Caco-2 (cell line): ENCODE results near the gene PLXDC1. TPM values are rescaled to one million over a fixed set of nuclear protein-coding genes. Genes with fewer than 3 reads are reported as not detected.

Experiments
- BruUV-seq: library from RNA; stranded (reverse); fragments of 400-500 nt; replicated peaks from 2 replicates; lab custom pipeline; 2021; lab: Mats Ljungman, UMichigan
- CTCF ChIA-PET: fragments of 300-600 bp; sonication (Branson Sonifier 250); formaldehyde crosslinking; loops from one replicate; lab custom pipeline; 2022; ENCODE audit warnings: antibody characterized with exemption; lab: Charles Lee
- POLR2A ChIA-PET: fragments of 300-600 bp; sonication (Branson Sonifier 250); formaldehyde crosslinking; loops from one replicate; lab custom pipeline; 2022; ENCODE audit warnings: antibody characterized with exemption; lab: Charles Lee
- DNase-seq, 2 experiments: peaks; one replicate each; pipeline versions ENCODE4 v3.0.0 to v3.0.0-alpha.2; 2020 to 2022
- H3K27me3 ChIP-seq: replicated peaks from 2 replicates; pipeline ENCODE4 v1.6.0; 2011; ENCODE audit warnings: low read length; ENCODE audit not compliant: control insufficient read depth, insufficient read depth
- H3K36me3 ChIP-seq: 2 replicates; pipeline ENCODE4 v1.5.1; 2011; ENCODE audit warnings: low read length; ENCODE audit not compliant: control insufficient read depth, insufficient read depth
- H3K4me1 ChIP-seq: fragments of 250-450 bp; sonication (Bioruptor Pico); 2 replicates; pipeline ENCODE4 v1.5.1; 2020; ENCODE audit warnings: mild to moderate bottlenecking
- H3K4me3 ChIP-seq: 2 replicates; pipeline ENCODE4 v1.5.1; 2011; ENCODE audit warnings: low read depth, mild to moderate bottlenecking, control low read depth, low read length
- H3K9me3 ChIP-seq: fragments of 250-450 bp; sonication (Bioruptor Pico); 2 replicates; pipeline ENCODE4 v1.5.1; 2020; ENCODE audit warnings: mild to moderate bottlenecking, moderate library complexity
- H3K27ac Mint-ChIP-seq: one replicate; pipeline ENCODE4 v1.8.0; 2022; ENCODE audit warnings: mixed read lengths; ENCODE audit not compliant: unreplicated experiment
- H3K27me3 Mint-ChIP-seq: one replicate; pipeline ENCODE4 v1.8.0; 2022; ENCODE audit warnings: mixed read lengths; ENCODE audit not compliant: insufficient read depth, unreplicated experiment
- H3K36me3 Mint-ChIP-seq: one replicate; pipeline ENCODE4 v1.8.0; 2022; ENCODE audit warnings: mild to moderate bottlenecking, mixed read lengths; ENCODE audit not compliant: insufficient read depth, unreplicated experiment
- H3K4me1 Mint-ChIP-seq: one replicate; pipeline ENCODE4 v1.8.0; 2022; ENCODE audit warnings: low read depth, mixed read lengths; ENCODE audit not compliant: unreplicated experiment
- H3K4me3 Mint-ChIP-seq: one replicate; pipeline ENCODE4 v1.8.0; 2022; ENCODE audit warnings: mild to moderate bottlenecking, moderate library complexity, mixed read lengths; ENCODE audit not compliant: unreplicated experiment
- H3K9me3 Mint-ChIP-seq: one replicate; pipeline ENCODE4 v1.8.0; 2022; ENCODE audit warnings: mixed read lengths; ENCODE audit not compliant: unreplicated experiment
- CTCF ChIP-seq, 2 experiments: fragments of 200-600 bp in 1 of 2; IDR thresholded peaks; 1 replicate in 1 of 2; 2 replicates in 1 of 2; pipeline versions ENCODE4 v1.5.1 to v1.8.0; 2011 to 2022; ENCODE audit warnings: antibody characterized with exemption in 1 of 2, control low read depth in 1 of 2, inconsistent platforms in 1 of 2, low read depth in 1 of 2, low read length in 1 of 2, mild to moderate bottlenecking in 1 of 2, moderate library complexity in 1 of 2; ENCODE audit not compliant: insufficient read depth in 1 of 2, severe bottlenecking in 1 of 2, unreplicated experiment in 1 of 2
- intact Hi-C: fragments of 100-400 bp; cut with micrococcal nuclease; formaldehyde crosslinking; loops from one replicate; pipeline ENCODE4 v1.10.0; 2022; ENCODE audit not compliant: unreplicated experiment
- total RNA-seq: library from RNA; stranded (reverse); gene quantifications from 2 replicates; pipeline ENCODE4 v1.2.3, GENCODE V29; 2022

Gene PLXDC1
- total RNA-seq, 1 experiment from 2014 or later = 0.14 TPM

DNA sequence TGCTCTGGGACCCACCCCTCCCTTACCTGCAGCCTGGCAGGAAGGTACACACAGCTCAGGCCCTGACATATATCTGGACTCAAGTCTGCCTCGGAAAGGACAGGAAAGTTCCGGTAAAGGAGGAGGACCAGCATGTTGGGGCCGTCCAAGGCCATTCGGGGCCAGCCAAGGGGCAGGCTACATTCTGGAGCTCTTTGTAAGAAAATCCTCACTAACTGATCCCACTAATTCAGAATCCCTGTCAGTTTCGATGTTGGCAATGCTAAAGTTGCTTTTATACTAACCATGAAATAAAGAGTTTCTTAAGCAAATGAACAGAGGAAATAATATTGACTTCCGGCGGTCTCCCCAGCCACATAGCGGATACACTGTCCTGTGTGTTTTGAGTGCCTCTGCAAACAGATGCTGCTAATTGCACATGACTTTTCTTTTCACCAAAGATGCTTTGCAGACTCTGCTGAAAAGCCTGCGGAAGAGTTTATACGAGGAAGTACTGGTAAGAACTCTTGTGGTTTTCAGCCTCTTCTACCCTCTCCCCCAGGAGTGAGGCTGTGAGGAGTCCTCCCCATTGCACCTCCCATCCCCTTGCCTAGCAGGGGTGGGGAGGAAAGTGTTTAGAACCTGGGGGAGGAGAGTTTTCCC is 54.8 kb downstream of the PLXDC1 start:
- no peak for TF ChIP-seq CTCF (IDR thresholded peaks at IDR 0.05; ENCODE audit: insufficient read depth in 1 of 2, low read depth in 1 of 2, low read length in 1 of 2, severe bottlenecking in 1 of 2, unreplicated experiment in 1 of 2)
- Mint-ChIP-seq H3K27me3 (no peaks in the 10 kb centered on the region), H3K4me3 (no peak overlapping the region), H3K4me1 (no peaks in the 10 kb centered on the region), H3K9me3 (no peaks in the 10 kb centered on the region), H3K36me3 (no peaks in the 10 kb centered on the region), H3K27ac (no peak overlapping the region)
- H3K4me1 ChIP-seq = no peaks in the 10 kb centered on the region
- CTCF ChIA-PET = no interaction called here
- H3K27me3 ChIP-seq = no peaks in the 10 kb centered on the region
- no peaks in the 10 kb centered on the region for H3K36me3 ChIP-seq
- POLR2A ChIA-PET = no interaction called here
- H3K9me3 ChIP-seq = no peaks in the 10 kb centered on the region
- no peak for DNase-seq
- no TSS peak for BruUV-seq
- no peak overlapping the region for H3K4me3 ChIP-seq
- intact Hi-C loops = no loop called here

DNA sequence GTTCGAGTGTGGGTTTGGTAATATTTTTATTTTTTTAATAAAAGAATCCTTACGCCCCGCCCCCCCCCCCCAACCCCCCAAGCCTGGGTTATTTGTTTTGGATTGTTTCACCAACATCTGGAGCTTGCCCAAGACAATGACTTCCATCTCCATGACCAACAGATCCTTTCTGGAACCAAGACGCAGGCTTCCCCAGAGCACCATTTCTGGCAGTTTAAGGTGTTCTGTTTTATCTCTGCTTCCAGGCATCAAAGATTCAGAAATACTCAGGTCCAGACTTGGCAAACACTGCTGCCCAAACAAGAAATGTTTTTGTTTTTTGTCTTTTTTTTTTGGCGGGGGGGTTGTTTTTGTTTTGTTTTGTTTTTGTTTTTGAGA is 56.1 kb downstream of the PLXDC1 start:
- H3K9me3 ChIP-seq = no peaks in the 10 kb centered on the region
- Mint-ChIP-seq H3K4me1 (no peaks in the 10 kb centered on the region), H3K4me3 (no peak overlapping the region), H3K9me3 (no peaks in the 10 kb centered on the region), H3K27me3 (no peaks in the 10 kb centered on the region), H3K27ac (no peak overlapping the region), H3K36me3 (no peaks in the 10 kb centered on the region)
- no peak for DNase-seq
- intact Hi-C loops = no loop called here
- ChIA-PET CTCF (no interaction called here), POLR2A (interaction anchor here (0.6 kb wide), 1 partner anchor 330 kb away, joined by 4 read pairs; no protein-coding TSS in a partner anchor)
- no peak overlapping the region for H3K4me3 ChIP-seq
- no peaks in the 10 kb centered on the region for H3K4me1 ChIP-seq
- no peaks in the 10 kb centered on the region for H3K36me3 ChIP-seq
- BruUV-seq = no TSS peak
- no peaks in the 10 kb centered on the region for H3K27me3 ChIP-seq
- TF ChIP-seq CTCF (IDR thresholded peaks at IDR 0.05; ENCODE audit: insufficient read depth in 1 of 2, low read depth in 1 of 2, low read length in 1 of 2, severe bottlenecking in 1 of 2, unreplicated experiment in 1 of 2) = no peak

- H3K9me3 Mint-ChIP-seq = no peaks in the 10 kb centered on the region
- H3K27me3 ChIP-seq = no peaks in the 10 kb centered on the region
- H3K4me1 ChIP-seq = no peaks in the 10 kb centered on the region
- H3K4me3 Mint-ChIP-seq = no peak overlapping the region
- CTCF ChIA-PET = no interaction called here
- no peak for TF ChIP-seq CTCF (IDR thresholded peaks at IDR 0.05; ENCODE audit: insufficient read depth in 1 of 2, low read depth in 1 of 2, low read length in 1 of 2, severe bottlenecking in 1 of 2, unreplicated experiment in 1 of 2)
- H3K27ac Mint-ChIP-seq = no peak overlapping the region
- POLR2A ChIA-PET = interaction anchor here (0.6 kb wide), 1 partner anchor 329 kb away, joined by 4 read pairs; no protein-coding TSS in a partner anchor
- intact Hi-C loops = no loop called here
- no TSS peak for BruUV-seq
- H3K36me3 ChIP-seq = no peaks in the 10 kb centered on the region
- DNase-seq = no peak
- no peaks in the 10 kb centered on the region for H3K36me3 Mint-ChIP-seq
- H3K4me3 ChIP-seq = no peak overlapping the region
- H3K9me3 ChIP-seq = no peaks in the 10 kb centered on the region
- H3K4me1 Mint-ChIP-seq = no peaks in the 10 kb centered on the region
- no peaks in the 10 kb centered on the region for H3K27me3 Mint-ChIP-seq
Measured at GRCh38 chr17:39094607-39095308, 56.7 kb downstream of the PLXDC1 start.
